HCT116 (cell line): ENCODE results near the gene DMD. TPM values are rescaled to one million over a fixed set of nuclear protein-coding genes. Genes with fewer than 3 reads are reported as not detected.

Source experiments
- ATAC-seq: fragments of 200-7000 bp; cut with Tn5 transposase; 2 replicates; pipeline ENCODE4 v1.9.1; 2020; ENCODE audit warnings: mild to moderate bottlenecking, moderate library complexity
- BruUV-seq: library from RNA; stranded (reverse); fragments of 400-500 nt; replicated peaks from 2 replicates; lab custom pipeline; 2021; lab: Mats Ljungman, UMichigan
- CTCF ChIA-PET: fragments of 300-600 bp; sonication (Branson Sonifier 250); formaldehyde crosslinking; loops from one replicate; lab custom pipeline; 2021; ENCODE audit warnings: antibody characterized with exemption; lab: Charles Lee
- POLR2A ChIA-PET: fragments of 300-600, 350-600 bp; sonication (Branson Sonifier 250); formaldehyde crosslinking; loops from one replicate; lab custom pipeline; 2021; ENCODE audit warnings: antibody characterized with exemption; lab: Charles Lee
- RAD21 ChIA-PET, 2 experiments: fragments of 300-600 bp; sonication (Branson Sonifier 250); formaldehyde crosslinking; loops; one replicate each; lab custom pipeline; 2023; ENCODE audit warnings: low total read pairs in 2 of 2; ENCODE audit not compliant: uncharacterized antibody in 2 of 2, unreplicated experiment in 2 of 2, low non-redundant PET in 1 of 2; lab: Charles Lee
- DNase-seq: peaks from one replicate; pipeline ENCODE4 v3.0.0-alpha.2; 2010; ENCODE audit warnings: low read depth, low spot score
- H2AFZ ChIP-seq: fragments of 200-600 bp; shearing (Covaris generic), sonication (generic); 2 replicates; pipeline ENCODE4 v1.6.1; 2017; ENCODE audit warnings: low read depth, mixed run types, mixed read lengths, antibody characterized with exemption, low read length; ENCODE audit not compliant: poor library complexity, severe bottlenecking
- H3K27ac ChIP-seq: 2 replicates; pipeline ENCODE4 v1.5.1; 2012; ENCODE audit warnings: low read depth, low read length
- H3K27me3 ChIP-seq: fragments of 200-600 bp; sonication (generic); 2 replicates; pipeline ENCODE4 v1.6.1; 2016; ENCODE audit warnings: mixed run types, low read length, mixed read lengths; ENCODE audit not compliant: insufficient read depth
- H3K36me3 ChIP-seq, 2 experiments: fragments of 200-500 bp in 1 of 2; fragments of 200-600 bp in 1 of 2; sonication (Bioruptor generic) in 1 of 2; sonication (generic) in 1 of 2; 2 replicates each; pipeline versions ENCODE4 v1.5.1 to v1.6.1; 2014 to 2016; ENCODE audit warnings: low read length in 2 of 2, inconsistent platforms in 1 of 2, mixed read lengths in 1 of 2, mixed run types in 1 of 2; ENCODE audit not compliant: insufficient read depth in 2 of 2, control insufficient read depth in 1 of 2
- H3K4me1 ChIP-seq, 2 experiments: fragments of 200-600 bp in 1 of 2; sonication (generic) in 1 of 2; 2 replicates each; pipeline versions ENCODE4 v1.5.1 to v1.6.1; 2012 to 2017; ENCODE audit warnings: low read length in 2 of 2, inconsistent platforms in 1 of 2, mild to moderate bottlenecking in 1 of 2, mixed read lengths in 1 of 2, mixed run types in 1 of 2, moderate library complexity in 1 of 2; ENCODE audit not compliant: insufficient read depth in 2 of 2, control insufficient read depth in 1 of 2
- H3K4me2 ChIP-seq: fragments of 200-600 bp; sonication (generic); 2 replicates; pipeline ENCODE4 v1.6.1; 2017; ENCODE audit warnings: mixed run types, low read length, mixed read lengths
- H3K4me3 ChIP-seq, 2 experiments: fragments of 200-600 bp in 1 of 2; sonication (generic) in 1 of 2; replicated peaks in 1 of 2; 2 replicates each; pipeline ENCODE4 v1.5.1; 2011 to 2016; ENCODE audit warnings: low read length in 2 of 2, control low read depth in 1 of 2, low read depth in 1 of 2, mild to moderate bottlenecking in 1 of 2, mixed read lengths in 1 of 2, mixed run types in 1 of 2
- H3K79me2 ChIP-seq: fragments of 200-600 bp; sonication (generic); 2 replicates; pipeline ENCODE4 v1.6.1; 2017; ENCODE audit warnings: mild to moderate bottlenecking, mixed run types, low read length, moderate library complexity, mixed read lengths; ENCODE audit not compliant: insufficient read depth
- H3K9ac ChIP-seq: fragments of 200-600 bp; sonication (generic); 2 replicates; pipeline ENCODE4 v1.6.1; 2016; ENCODE audit warnings: low read length, mixed read lengths
- H3K9me2 ChIP-seq: fragments of 200-600 bp; sonication (generic), shearing (Covaris generic); 2 replicates; pipeline ENCODE4 v1.6.1; 2017; ENCODE audit warnings: mixed run types, mild to moderate bottlenecking, moderate library complexity; ENCODE audit not compliant: insufficient read depth
- H3K9me3 ChIP-seq, 2 experiments: fragments of 200-500 bp in 1 of 2; fragments of 200-600 bp in 1 of 2; sonication (Bioruptor generic) in 1 of 2; sonication (generic) in 1 of 2; 2 replicates each; pipeline ENCODE4 v1.6.1; 2014 to 2017; ENCODE audit warnings: low read length in 2 of 2, mixed read lengths in 2 of 2, inconsistent platforms in 1 of 2, low read depth in 1 of 2, mild to moderate bottlenecking in 1 of 2, mixed run types in 1 of 2, moderate library complexity in 1 of 2; ENCODE audit not compliant: control insufficient read depth in 1 of 2, insufficient read depth in 1 of 2
- H4K20me1 ChIP-seq: fragments of 200-600 bp; sonication (generic), shearing (Covaris generic); 2 replicates; pipeline ENCODE4 v1.6.1; 2017; ENCODE audit warnings: mixed run types, mild to moderate bottlenecking, moderate library complexity; ENCODE audit not compliant: insufficient read depth
- CEBPB ChIP-seq: IDR thresholded peaks from 2 replicates; pipeline ENCODE4 v1.6.1; 2012; ENCODE audit warnings: low read depth
- CTCF ChIP-seq, 3 experiments: fragments of 200-600 bp in 1 of 3; sonication (generic) in 1 of 3; IDR thresholded peaks in 2 of 3; conservative IDR thresholded peaks in 1 of 3; 2 replicates each; pipeline ENCODE4 v1.5.1; 2012 to 2017; ENCODE audit warnings: low read depth in 2 of 3, low read length in 2 of 3, antibody characterized with exemption in 1 of 3, borderline replicate concordance in 1 of 3, control low read depth in 1 of 3, mild to moderate bottlenecking in 1 of 3, mixed read lengths in 1 of 3, mixed run types in 1 of 3, moderate library complexity in 1 of 3; ENCODE audit not compliant: insufficient read depth in 1 of 3
- POLR2A ChIP-seq: IDR thresholded peaks from 2 replicates; pipeline ENCODE4 v1.7.0; 2011; ENCODE audit warnings: borderline replicate concordance; ENCODE audit not compliant: insufficient read depth, insufficient read length; ENCODE audit errors: extremely low read depth
- POLR2AphosphoS5 ChIP-seq: IDR thresholded peaks from 2 replicates; pipeline ENCODE4 v1.6.1; 2011; ENCODE audit warnings: mild to moderate bottlenecking, low read depth, low read length, moderate library complexity
- REST ChIP-seq: IDR thresholded peaks from 2 replicates; pipeline ENCODE4 v1.6.1; 2012; ENCODE audit warnings: low read depth
- SIN3A ChIP-seq: IDR thresholded peaks from 2 replicates; pipeline ENCODE4 v1.6.1; 2012; ENCODE audit warnings: low read depth
- SP1 ChIP-seq: IDR thresholded peaks from 2 replicates; pipeline ENCODE4 v1.6.1; 2012; ENCODE audit warnings: low read depth
- YY1 ChIP-seq: IDR thresholded peaks from 2 replicates; pipeline ENCODE4 v1.6.1; 2011; ENCODE audit warnings: low read length, low read depth, moderate library complexity, mild to moderate bottlenecking; ENCODE audit not compliant: insufficient replicate concordance; ENCODE audit errors: extremely low read depth
- ZFX ChIP-seq: fragments of 450-650 bp; IDR thresholded peaks from 2 replicates; pipeline ENCODE4 v1.6.1; 2017
- intact Hi-C: fragments of 100-400 bp; cut with micrococcal nuclease; formaldehyde crosslinking; loops from 2 replicates; pipeline ENCODE4 v1.10.0; 2022
- total RNA-seq: library from RNA; stranded (reverse); gene quantifications from one replicate; pipeline ENCODE4 v1.2.1, GENCODE V29; 2021; ENCODE audit not compliant: unreplicated experiment

DMD gene
- total RNA-seq, 1 experiment from 2014 or later: 0.05 TPM

GRCh38 chrX:32798990-32799389, 412.4 kb downstream of the DMD start:
- H4K20me1 ChIP-seq: no peaks in the 10 kb centered on the region
- H3K79me2 ChIP-seq: no peaks in the 10 kb centered on the region
- H3K27me3 ChIP-seq: no peaks in the 10 kb centered on the region
- intact Hi-C loops: no loop called here
- ATAC-seq (no peak), DNase-seq (no peak)
- no peak overlapping the region for H2AFZ ChIP-seq
- H3K4me1 ChIP-seq: no peaks in the 10 kb centered on the region
- H3K9me3 ChIP-seq: no peaks in the 10 kb centered on the region
- BruUV-seq: no TSS peak
- H3K4me3 ChIP-seq: no peak overlapping the region
- CTCF ChIA-PET: no interaction called here
- TF ChIP-seq YY1 (no peak), SIN3A (no peak), POLR2AphosphoS5 (no peak), REST (no peak), SP1 (no peak), ZFX (no peak)
- no peaks in the 10 kb centered on the region for H3K36me3 ChIP-seq
- H3K9me2 ChIP-seq: no peaks in the 10 kb centered on the region
- no peak overlapping the region for H3K9ac ChIP-seq
- H3K4me2 ChIP-seq: no peak overlapping the region
- POLR2A ChIA-PET: no interaction called here
- no peak overlapping the region for H3K27ac ChIP-seq
- RAD21 ChIA-PET: no interaction called here

- ATAC-seq: no peak
- intact Hi-C loops: no loop called here
- no peak overlapping the region for H2AFZ ChIP-seq
- POLR2A ChIA-PET: no interaction called here
- no peaks in the 10 kb centered on the region for H4K20me1 ChIP-seq
- H3K27ac ChIP-seq: no peak overlapping the region
- H3K9me2 ChIP-seq: no peaks in the 10 kb centered on the region
- no TSS peak for BruUV-seq
- no peaks in the 10 kb centered on the region for H3K9me3 ChIP-seq
- RAD21 ChIA-PET: no interaction called here
- no peaks in the 10 kb centered on the region for H3K27me3 ChIP-seq
- H3K4me1 ChIP-seq: no peaks in the 10 kb centered on the region
- CTCF ChIA-PET: no interaction called here
- DNase-seq: no peak
- H3K4me3 ChIP-seq: no peak overlapping the region
- no peaks in the 10 kb centered on the region for H3K79me2 ChIP-seq
- H3K4me2 ChIP-seq: no peak overlapping the region
- H3K9ac ChIP-seq: no peak overlapping the region
- no peaks in the 10 kb centered on the region for H3K36me3 ChIP-seq
- TF ChIP-seq CTCF (IDR thresholded peaks at IDR 0.05 in 2 of 3, conservative IDR thresholded peaks at IDR 0.05 in 1 of 3; ENCODE audit: borderline replicate concordance in 1 of 3, insufficient read depth in 1 of 3, low read depth in 2 of 3, low read length in 2 of 3) (no peak), SP1 (no peak), REST (no peak), YY1 (no peak), CEBPB (no peak), POLR2A (no peak)
Observed at GRCh38 chrX:32788936-32789335, 422.4 kb downstream of the DMD start.
